Measurements from ENCODE around the gene GUCY1B1. TPM values are rescaled to one million over a fixed set of nuclear protein-coding genes. Genes with fewer than 3 reads are reported as not detected.

GUCY1B1 gene
- total RNA-seq, 1 experiment from 2014 or later: 0.50 TPM

GRCh38 chr4:155849042-155849441 lies 90.2 kb downstream of the GUCY1B1 start:
- Histone ChIP-seq H3K27ac (ENCODE audit: insufficient read length, low read depth, low read length) (no peak overlapping the region), H2BK120ac (ENCODE audit: low read depth, low read length, poor library complexity, severe bottlenecking) (no peak overlapping the region), H4K20me1 (ENCODE audit: control insufficient read depth, insufficient read depth, insufficient read length) (no peaks in the 10 kb centered on the region), H3K23me2 (ENCODE audit: insufficient read length, low read depth, low read length, poor library complexity, severe bottlenecking) (no peaks in the 10 kb centered on the region), H4K8ac (replicated peaks; ENCODE audit: insufficient read length, low read depth, low read length) (no peak overlapping the region), H2AFZ (ENCODE audit: low read length) (no peak overlapping the region), H2BK20ac (ENCODE audit: low read depth, low read length, poor library complexity, severe bottlenecking) (no peak overlapping the region), H3K9me3 (ENCODE audit: control insufficient read depth, low read depth, low read length) (no peaks in the 10 kb centered on the region), H3K56ac (ENCODE audit: insufficient read length, low read depth, low read length) (no peak overlapping the region), H3K79me1 (ENCODE audit: insufficient read depth, low read depth, low read length, poor library complexity, severe bottlenecking) (no peaks in the 10 kb centered on the region), H3K4ac (ENCODE audit: low read depth, low read length) (no peak overlapping the region), H3K27me3 (ENCODE audit: insufficient read depth, low read length) (no peaks in the 10 kb centered on the region), H2BK15ac (ENCODE audit: low read depth, low read length) (no peak overlapping the region), H3K4me2 (ENCODE audit: insufficient read depth, insufficient read length, low read length) (no peak overlapping the region), H3K23ac (ENCODE audit: insufficient read length, low read depth, low read length) (no peak overlapping the region), H3K79me2 (ENCODE audit: insufficient read depth, low read length) (no peaks in the 10 kb centered on the region), H4K91ac (ENCODE audit: insufficient read length, low read depth, low read length) (no peak overlapping the region), H3T11ph (ENCODE audit: low read length) (no peak overlapping the region), H2BK12ac (ENCODE audit: insufficient read length, low read depth, low read length) (no peak overlapping the region), H3K9ac (ENCODE audit: extremely low read depth, insufficient read length, low read length) (no peak overlapping the region), H2AK5ac (ENCODE audit: insufficient read length, low read length) (no peak overlapping the region), H3K4me1 (ENCODE audit: insufficient read depth, low read length) (no peaks in the 10 kb centered on the region), H2BK5ac (ENCODE audit: insufficient read length, low read length) (no peak overlapping the region), H4K5ac (ENCODE audit: insufficient read length, low read depth, low read length) (no peak overlapping the region), H3K18ac (ENCODE audit: insufficient read length, low read depth, low read length) (no peak overlapping the region), H3K14ac (ENCODE audit: insufficient read depth, low read length) (no peak overlapping the region)
- DNase-seq: no peak
- Mint-ChIP-seq H3K4me1 (peaks cover 4 to 8% of the 10 kb centered on the region in 2 experiments), H3K27me3 (ENCODE audit: low read depth) (no peaks in the 10 kb centered on the region), H3K36me3 (ENCODE audit: insufficient read depth in 1 of 3, low read depth in 3 of 3) (peaks cover 8 to 33% (median 27%) of the 10 kb centered on the region in 3 experiments), H3K27ac (no peak overlapping the region), H3K4me3 (no peak overlapping the region), H3K9me3 (peaks cover 29 to 41% of the 10 kb centered on the region in 2 experiments)
- TF ChIP-seq CTCF (conservative IDR thresholded peaks at IDR 0.05): no peak
- no CpG with 5 or more reads among the region's 4 CpGs for WGBS (ENCODE audit: extremely low coverage, insufficient read length, low lambda C conversion rate)

Data from H9 (cell line).